Large intestine (tissue), 3 donors: ENCODE measurements around the gene CHAC2. TPM values are rescaled to one million over a fixed set of nuclear protein-coding genes. Genes with fewer than 3 reads are reported as not detected.

Experiments used
- DNase-seq, 2 donors: peaks; one replicate each; pipeline versions ENCODE4 v3.0.0 to v3.0.0-alpha.2; 2013
- H3K27ac ChIP-seq: one replicate; pipeline ENCODE4 v1.5.1; 2013; ENCODE audit warnings: low read length
- H3K27me3 ChIP-seq: 2 replicates; pipeline ENCODE4 v1.6.1; 2013; ENCODE audit warnings: low read length; ENCODE audit not compliant: control insufficient read depth, insufficient read depth
- H3K36me3 ChIP-seq: 2 replicates; pipeline ENCODE4 v1.6.1; 2013; ENCODE audit warnings: low read length; ENCODE audit not compliant: control insufficient read depth, insufficient read depth
- H3K4me1 ChIP-seq: one replicate; pipeline ENCODE4 v1.6.1; 2013; ENCODE audit warnings: low read length; ENCODE audit not compliant: control insufficient read depth, insufficient read depth
- H3K4me3 ChIP-seq: one replicate; pipeline ENCODE4 v1.5.1; 2013; ENCODE audit warnings: low read length
- H3K9me3 ChIP-seq: one replicate; pipeline ENCODE4 v1.6.1; 2013; ENCODE audit warnings: mild to moderate bottlenecking, low read depth, low read length, moderate library complexity; ENCODE audit not compliant: control insufficient read depth
- WGBS: methylation state at CpG from one replicate; pipeline ENCODE4 v1.1.5; 2013; ENCODE audit warnings: low lambda C conversion rate; ENCODE audit not compliant: insufficient coverage; 5-methylcytosine and 5-hydroxymethylcytosine counted together
- polyA plus RNA-seq: library from polyadenylated mRNA; unstranded; fragments of 120-200 nt; gene quantifications from one replicate; pipeline ENCODE4 v1.2.1, GENCODE V29; 2013

Gene CHAC2
- polyA plus RNA-seq, 1 donor = 4.7 TPM

DNA sequence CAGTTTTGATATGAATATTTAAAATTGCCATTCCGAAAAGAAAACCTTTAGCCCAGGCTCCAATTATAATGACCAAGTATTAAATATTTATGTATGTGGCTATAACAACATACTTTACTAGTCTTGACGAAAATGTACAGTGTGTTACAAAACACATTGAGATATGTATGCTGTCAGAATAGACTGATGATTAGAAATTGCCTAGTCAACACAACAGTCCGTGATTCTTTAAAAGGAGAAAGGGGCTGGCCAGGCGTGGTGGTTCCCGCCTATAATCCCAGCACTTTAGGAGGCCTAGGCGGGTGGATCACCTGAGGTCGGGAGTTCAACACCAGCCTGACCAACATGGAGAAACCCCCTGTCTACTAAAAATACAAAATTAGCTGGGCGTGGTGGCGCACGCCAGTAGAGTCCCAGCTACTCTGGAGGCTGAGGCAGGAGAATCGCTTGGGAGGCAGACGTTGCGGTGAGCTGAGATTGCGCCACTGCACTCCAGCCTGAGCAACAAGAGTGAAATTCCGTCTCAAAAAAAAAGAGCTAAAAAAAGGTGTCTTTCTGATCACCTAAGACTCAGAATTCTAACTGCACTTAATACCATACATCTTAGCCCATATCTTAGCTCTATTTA is 1.8 kb downstream of the CHAC2 start:
- Histone ChIP-seq H3K27ac (no peak overlapping the region), H3K36me3 (no peaks in the 10 kb centered on the region), H3K4me1 (peaks cover 2% of the 10 kb centered on the region), H3K9me3 (no peaks in the 10 kb centered on the region), H3K27me3 (no peaks in the 10 kb centered on the region), H3K4me3 (no peak overlapping the region)
- no peak for DNase-seq
- 86% methylated on average over 1 of the region's 15 CpGs for WGBS

DNA sequence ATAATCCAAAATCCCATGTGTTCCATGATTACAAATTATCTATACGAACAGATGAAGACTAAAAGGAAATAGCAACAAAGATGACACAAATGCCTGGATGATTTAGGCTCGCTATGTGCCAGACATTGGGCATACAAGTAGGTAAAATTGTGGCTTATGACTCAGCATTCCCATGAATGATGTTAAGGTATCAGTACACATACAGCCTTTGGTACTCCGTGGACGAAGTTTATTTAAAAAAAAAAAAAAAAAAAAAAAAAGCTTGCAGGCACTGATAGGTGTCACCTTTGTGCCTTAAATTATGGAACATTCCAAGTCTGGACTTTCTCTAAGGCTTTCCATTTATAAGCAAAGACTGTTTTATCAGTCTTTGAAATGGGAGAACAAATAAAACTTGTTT is 2.7 kb downstream of the CHAC2 start:
- no peak overlapping the region for H3K4me3 ChIP-seq
- H3K27ac ChIP-seq = no peak overlapping the region
- H3K36me3 ChIP-seq = no peaks in the 10 kb centered on the region
- 89% methylated on average over 4 of the region's 4 CpGs for WGBS
- H3K9me3 ChIP-seq = no peaks in the 10 kb centered on the region
- no peaks in the 10 kb centered on the region for H3K4me1 ChIP-seq
- H3K27me3 ChIP-seq = no peaks in the 10 kb centered on the region
- no peak for DNase-seq

DNA sequence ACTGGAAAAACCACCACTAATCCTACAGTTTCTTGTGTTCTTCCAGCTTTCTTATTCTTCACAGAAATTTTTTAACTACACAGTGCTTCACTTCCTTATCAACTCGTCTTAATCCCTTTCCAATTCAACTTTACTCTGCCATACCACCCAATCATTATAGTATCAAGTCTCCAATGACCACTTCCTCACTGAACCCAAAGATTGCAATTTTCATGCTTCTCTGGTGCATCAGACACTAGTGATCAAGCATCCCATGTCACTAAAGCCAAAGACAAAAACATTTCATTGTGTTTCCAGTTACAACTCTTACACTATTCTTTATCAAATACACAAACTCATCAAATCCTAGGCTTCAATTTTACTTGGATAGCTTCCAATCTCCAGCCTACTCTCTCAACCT is 9.5 kb downstream of the CHAC2 start:
- H3K36me3 ChIP-seq = peaks cover 5% of the 10 kb centered on the region
- no peaks in the 10 kb centered on the region for H3K4me1 ChIP-seq
- no peaks in the 10 kb centered on the region for H3K27me3 ChIP-seq
- no peaks in the 10 kb centered on the region for H3K9me3 ChIP-seq
- no peak overlapping the region for H3K27ac ChIP-seq
- H3K4me3 ChIP-seq = no peak overlapping the region
- WGBS = 86% methylated on average over 1 of the region's 1 CpG
- DNase-seq = no peak

DNA sequence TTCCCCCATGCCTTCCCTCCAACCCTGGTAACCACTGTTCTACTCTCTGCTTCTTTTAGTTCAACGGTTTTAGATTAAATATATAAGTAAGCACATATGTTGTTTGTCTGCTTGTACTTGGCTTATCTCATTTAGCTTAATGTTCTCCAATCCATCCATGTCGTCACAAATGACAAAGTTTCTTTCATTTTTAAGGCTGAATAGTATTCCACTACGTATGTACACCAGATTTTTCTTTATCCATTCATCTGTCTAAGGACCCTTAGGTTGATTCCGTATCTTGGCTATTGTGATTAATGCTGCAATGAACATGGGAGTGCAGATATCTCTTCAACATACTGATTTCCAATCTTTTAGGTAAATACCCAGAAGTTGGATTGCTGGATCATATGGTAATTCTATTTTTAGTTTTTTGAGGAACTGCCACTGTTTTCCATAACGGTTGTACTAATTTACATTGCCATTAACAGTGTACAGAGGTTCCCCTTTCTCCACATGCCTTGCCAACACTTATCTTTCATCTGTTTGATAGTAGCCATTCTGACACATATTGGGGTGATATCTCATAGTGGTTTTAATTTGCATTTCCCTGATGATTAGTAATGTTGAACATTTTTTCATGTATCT is 11.0 kb downstream of the CHAC2 start:
- Histone ChIP-seq H3K27ac (no peak overlapping the region), H3K4me3 (no peak overlapping the region), H3K4me1 (no peaks in the 10 kb centered on the region), H3K9me3 (no peaks in the 10 kb centered on the region), H3K27me3 (no peaks in the 10 kb centered on the region), H3K36me3 (peaks cover 7% of the 10 kb centered on the region)
- DNase-seq = no peak
- 100% methylated on average over 2 of the region's 5 CpGs for WGBS

DNA sequence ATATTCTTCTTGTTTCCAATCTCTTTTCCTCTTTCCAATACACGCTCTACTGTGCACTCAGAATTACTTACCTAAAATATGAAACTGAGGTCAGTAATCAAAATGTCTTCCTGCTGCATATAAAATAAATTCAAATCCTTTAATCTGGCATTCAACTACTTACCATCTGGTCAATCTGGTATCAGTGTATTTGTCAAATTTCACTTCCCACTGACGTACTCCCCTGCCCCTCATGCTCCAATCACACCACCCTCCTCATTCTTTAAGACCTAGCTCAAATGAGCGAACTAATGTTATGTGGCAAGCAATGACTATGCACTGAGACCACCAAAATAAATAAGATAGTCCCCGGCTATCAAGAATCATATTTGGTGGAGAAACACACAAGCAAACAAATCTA is 12.5 kb downstream of the CHAC2 start:
- 100% methylated on average over 2 of the region's 4 CpGs for WGBS
- Histone ChIP-seq H3K4me3 (no peak overlapping the region), H3K27me3 (no peaks in the 10 kb centered on the region), H3K36me3 (peaks cover 7% of the 10 kb centered on the region), H3K4me1 (no peaks in the 10 kb centered on the region), H3K27ac (no peak overlapping the region), H3K9me3 (no peaks in the 10 kb centered on the region)
- no peak for DNase-seq

DNA sequence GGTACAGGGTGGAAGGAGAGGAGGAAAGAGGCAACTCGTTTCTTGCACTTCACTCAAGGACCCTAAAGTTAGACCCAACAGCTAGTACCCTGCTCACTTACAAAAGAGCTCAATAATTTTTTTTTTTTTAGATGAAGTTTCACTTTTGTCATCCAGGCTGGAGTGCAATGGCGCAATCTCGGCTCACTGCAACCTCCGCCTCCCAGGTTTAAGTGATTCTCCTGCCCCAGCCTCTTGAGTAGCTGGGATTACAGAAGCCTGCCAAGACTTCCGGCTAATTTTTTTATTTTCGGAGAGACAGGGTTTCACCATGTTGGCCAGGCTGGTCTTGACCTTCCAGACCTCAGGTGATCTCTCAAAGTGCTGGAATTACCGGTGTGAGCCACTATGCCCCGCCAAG is 15.1 kb downstream of the CHAC2 start:
- DNase-seq = no peak
- Histone ChIP-seq H3K27me3 (no peaks in the 10 kb centered on the region), H3K36me3 (peaks cover 7% of the 10 kb centered on the region), H3K4me3 (no peak overlapping the region), H3K9me3 (peaks cover 5% of the 10 kb centered on the region), H3K27ac (no peak overlapping the region), H3K4me1 (peaks cover 5% of the 10 kb centered on the region)
- no CpG with 5 or more reads among the region's 8 CpGs for WGBS

DNA sequence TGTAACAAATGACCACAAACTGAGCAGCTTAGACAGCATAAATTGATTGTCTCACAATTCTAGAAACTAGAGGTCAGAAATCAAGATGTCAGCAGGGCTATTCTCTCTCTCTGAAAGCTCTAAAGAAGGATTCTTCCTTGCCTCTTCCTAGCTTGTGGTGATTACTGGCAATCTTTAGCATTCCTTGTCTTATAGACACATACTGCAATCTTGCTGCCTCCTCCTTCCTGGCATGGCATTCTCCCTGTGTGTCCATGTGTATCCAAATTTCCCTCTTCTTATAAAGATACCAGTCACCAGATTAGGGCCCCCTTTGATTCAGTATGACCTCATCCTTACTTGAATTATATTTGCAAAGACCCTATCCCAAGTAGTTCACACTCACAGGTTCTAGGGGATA is 16.8 kb downstream of the CHAC2 start:
- peaks cover 7% of the 10 kb centered on the region for H3K36me3 ChIP-seq

DNA sequence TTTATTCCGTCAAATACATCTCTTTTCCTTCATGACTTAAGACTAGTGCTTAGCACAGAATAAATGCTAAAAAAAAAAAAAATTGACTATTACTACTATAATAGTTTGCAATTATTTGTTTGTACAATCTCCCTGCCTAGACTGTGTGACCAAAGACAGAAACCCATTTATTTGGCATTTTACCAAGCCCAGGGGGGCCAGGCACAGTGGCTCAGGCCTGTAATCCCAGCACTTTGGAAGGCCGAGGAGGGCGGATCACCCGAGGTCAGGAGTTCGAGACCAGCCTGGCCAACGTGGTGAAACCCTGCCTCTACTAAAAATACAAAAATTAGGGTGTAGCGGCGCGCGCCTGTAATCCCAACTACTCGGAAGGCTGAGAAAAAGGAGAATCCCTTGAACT is 17.8 kb downstream of the CHAC2 start:
- no peak for DNase-seq
- peak overlapping the region; percentile 99 for H3K4me3 ChIP-seq
- peaks cover 7% of the 10 kb centered on the region for H3K36me3 ChIP-seq
- peaks cover 5% of the 10 kb centered on the region for H3K9me3 ChIP-seq
- no peaks in the 10 kb centered on the region for H3K27me3 ChIP-seq
- 100% methylated on average over 1 of the region's 11 CpGs for WGBS
- H3K27ac ChIP-seq = no peak overlapping the region
- peaks cover 9% of the 10 kb centered on the region for H3K4me1 ChIP-seq

More for the DNA sequence above, 16.8 kb downstream of the CHAC2 start:
- Histone ChIP-seq H3K9me3 (peaks cover 5% of the 10 kb centered on the region), H3K4me3 (no peak overlapping the region), H3K27ac (no peak overlapping the region), H3K27me3 (no peaks in the 10 kb centered on the region), H3K4me1 (peaks cover 9% of the 10 kb centered on the region)
- no peak for DNase-seq

DNA sequence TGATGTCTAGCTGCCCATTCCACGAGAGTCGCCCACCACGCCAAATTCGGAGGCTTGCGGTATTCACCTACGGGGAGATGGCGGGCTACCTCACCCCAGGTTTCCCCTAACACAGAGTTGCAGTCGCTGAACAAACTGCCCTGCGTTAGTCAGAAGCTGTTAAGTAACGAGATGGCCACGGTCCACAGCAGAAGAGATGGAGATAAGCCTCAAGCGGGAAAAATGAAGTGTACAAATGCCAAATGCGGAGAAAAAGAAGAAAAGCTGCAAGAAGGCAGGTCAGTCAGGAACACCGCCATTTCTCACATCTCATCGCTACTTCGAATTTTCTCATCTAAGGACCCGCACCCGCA is 18.7 kb downstream of the CHAC2 start:
- 0% methylated on average over 4 of the region's 18 CpGs for WGBS
- H3K9me3 ChIP-seq = peaks cover 5% of the 10 kb centered on the region
- H3K27ac ChIP-seq = peak overlapping the region; percentile 85
- H3K4me3 ChIP-seq = peak overlapping the region; percentile 99
- peaks cover 7% of the 10 kb centered on the region for H3K36me3 ChIP-seq
- H3K4me1 ChIP-seq = peaks cover 9% of the 10 kb centered on the region
- no peak for DNase-seq
- no peaks in the 10 kb centered on the region for H3K27me3 ChIP-seq

DNA sequence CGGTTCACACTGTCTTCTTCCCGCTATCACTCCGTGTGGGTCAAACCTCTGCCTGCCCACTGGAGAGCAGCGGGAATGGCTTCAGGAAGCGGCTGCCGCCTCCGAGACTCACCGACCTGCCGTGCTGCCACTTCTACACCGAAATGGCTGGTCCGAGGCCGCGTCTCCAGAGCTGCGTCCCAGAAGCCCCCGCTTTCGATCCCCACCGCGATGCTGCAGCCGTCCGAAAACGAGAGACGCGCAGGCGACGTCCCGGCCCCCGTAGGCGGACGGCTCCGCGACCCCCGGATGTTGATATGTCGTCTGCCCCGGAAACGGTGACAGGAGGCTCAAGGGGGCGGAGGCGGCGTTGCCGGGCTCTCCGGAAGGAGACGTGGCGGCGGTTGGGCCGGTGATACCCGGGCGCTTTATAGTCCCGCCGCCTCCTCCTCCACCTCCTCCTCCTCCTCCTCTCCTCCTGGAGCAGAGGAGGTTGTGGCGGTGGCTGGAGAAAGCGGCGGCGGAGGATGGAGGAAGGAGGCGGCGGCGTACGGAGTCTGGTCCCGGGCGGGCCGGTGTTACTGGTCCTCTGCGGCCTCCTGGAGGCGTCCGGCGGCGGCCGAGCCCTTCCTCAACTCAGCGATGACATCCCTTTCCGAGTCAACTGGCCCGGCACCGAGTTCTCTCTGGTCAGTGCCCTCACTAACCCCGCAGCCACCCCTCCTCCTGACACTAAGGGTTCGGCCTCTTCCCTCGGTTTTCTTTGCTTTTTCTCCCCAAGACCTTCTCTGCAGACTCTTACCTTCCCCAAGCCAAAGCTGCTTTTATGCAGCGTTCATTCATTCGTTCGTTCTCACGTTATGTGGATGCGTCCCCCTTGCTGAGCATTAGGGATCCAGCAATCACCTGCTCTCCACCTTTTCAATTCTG is 19.4 kb downstream of the CHAC2 start, which contains the start of the genes ASB3 and ERLEC1:
TSS of gene ASB3 (minus strand) at position 249 of the 909 bp plus-strand sequence. CDS start 21,381 bp downstream, outside the sequence.
TSS of gene ERLEC1 (plus strand) at position 340 of the 909 bp plus-strand sequence. CDS start at position 507, 167 bp downstream.
- Histone ChIP-seq H3K4me1 (peaks cover 9% of the 10 kb centered on the region), H3K4me3 (peak within 1 kb of the TSS; percentile 99), H3K9me3 (peaks cover 5% of the 10 kb centered on the region), H3K27ac (peak within 1 kb of the TSS; percentile 85), H3K27me3 (no peaks in the 10 kb centered on the region), H3K36me3 (peaks cover 3% of the 10 kb centered on the region)
- WGBS = 2% methylated on average over 6 of the region's 77 CpGs
- peak; percentile 84 to 92 for DNase-seq
